ENCODE measurements around the gene NRIP2. TPM values are rescaled to one million over a fixed set of nuclear protein-coding genes. Genes with fewer than 3 reads are reported as not detected.

The NRIP2 gene
- total RNA-seq, 1 experiment from 2014 or later: 0.15 TPM

DNA sequence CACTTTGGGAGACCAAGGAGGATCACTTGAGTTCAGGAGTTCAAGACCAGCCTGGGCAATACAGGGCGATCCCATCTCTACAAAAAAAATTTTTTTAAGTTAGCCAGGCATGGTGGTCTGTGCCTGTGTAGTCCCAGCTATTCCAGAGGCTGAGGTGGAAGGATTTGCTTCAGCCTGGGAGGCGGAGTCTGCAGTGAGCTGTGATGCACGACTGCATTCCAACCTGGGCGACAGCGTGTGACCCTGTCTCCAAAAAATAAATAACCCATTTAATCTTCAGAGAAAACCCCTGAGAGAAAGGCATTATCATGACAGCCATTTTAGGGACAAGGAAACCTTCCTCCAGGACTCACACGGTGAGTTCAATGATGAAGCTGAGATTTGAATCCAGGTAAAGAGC is 43.7 kb downstream of the NRIP2 start:
- no peak overlapping the region for H2BK5ac ChIP-seq (ENCODE audit: insufficient read length, low read length)
- no peak overlapping the region for H2BK120ac ChIP-seq (ENCODE audit: low read depth, low read length, poor library complexity, severe bottlenecking)

More for the DNA sequence above, 43.7 kb downstream of the NRIP2 start:
- no peak for DNase-seq
- Histone ChIP-seq H3K4ac (ENCODE audit: low read depth, low read length) (no peak overlapping the region), H3K9me3 (ENCODE audit: control insufficient read depth, low read depth, low read length) (no peaks in the 10 kb centered on the region), H2AK5ac (ENCODE audit: insufficient read length, low read length) (no peak overlapping the region), H3K79me2 (ENCODE audit: insufficient read depth, low read length) (peaks cover 2% of the 10 kb centered on the region; the same call in 1 of the 2 replicates), H3K27ac (ENCODE audit: insufficient read length, low read depth, low read length) (no peak overlapping the region), H3K4me2 (ENCODE audit: insufficient read depth, insufficient read length, low read length) (no peak overlapping the region), H3K56ac (ENCODE audit: insufficient read length, low read depth, low read length) (no peak overlapping the region), H2BK12ac (ENCODE audit: insufficient read length, low read depth, low read length) (no peak overlapping the region), H4K20me1 (ENCODE audit: control insufficient read depth, insufficient read depth, insufficient read length) (no peaks in the 10 kb centered on the region), H4K91ac (ENCODE audit: insufficient read length, low read depth, low read length) (no peak overlapping the region), H3K14ac (ENCODE audit: insufficient read depth, low read length) (no peak overlapping the region), H3T11ph (ENCODE audit: low read length) (no peak overlapping the region), H2BK15ac (ENCODE audit: low read depth, low read length) (no peak overlapping the region), H2AFZ (ENCODE audit: low read length) (no peak overlapping the region), H2BK20ac (ENCODE audit: low read depth, low read length, poor library complexity, severe bottlenecking) (no peak overlapping the region), H3K4me1 (ENCODE audit: insufficient read depth, low read length) (no peaks in the 10 kb centered on the region; the same call in 1 of the 2 replicates), H4K8ac (replicated peaks; ENCODE audit: insufficient read length, low read depth, low read length) (no peak overlapping the region), H3K9ac (ENCODE audit: extremely low read depth, insufficient read length, low read length) (no peak overlapping the region), H4K5ac (ENCODE audit: insufficient read length, low read depth, low read length) (no peak overlapping the region), H3K18ac (ENCODE audit: insufficient read length, low read depth, low read length) (no peak overlapping the region), H3K79me1 (ENCODE audit: insufficient read depth, low read depth, low read length, poor library complexity, severe bottlenecking) (no peaks in the 10 kb centered on the region), H3K23me2 (ENCODE audit: insufficient read length, low read depth, low read length, poor library complexity, severe bottlenecking) (peaks cover 10% of the 10 kb centered on the region), H3K23ac (ENCODE audit: insufficient read length, low read depth, low read length) (no peak overlapping the region), H3K27me3 (ENCODE audit: insufficient read depth, low read length) (no peaks in the 10 kb centered on the region)
- H3K9me3 Mint-ChIP-seq: peaks cover 0 to 1% of the 10 kb centered on the region in 2 experiments; a peak in 2 of 5 replicates
- H3K4me3 Mint-ChIP-seq: no peak overlapping the region
- no peak overlapping the region for H3K27ac Mint-ChIP-seq
- TF ChIP-seq, protein P1, sequence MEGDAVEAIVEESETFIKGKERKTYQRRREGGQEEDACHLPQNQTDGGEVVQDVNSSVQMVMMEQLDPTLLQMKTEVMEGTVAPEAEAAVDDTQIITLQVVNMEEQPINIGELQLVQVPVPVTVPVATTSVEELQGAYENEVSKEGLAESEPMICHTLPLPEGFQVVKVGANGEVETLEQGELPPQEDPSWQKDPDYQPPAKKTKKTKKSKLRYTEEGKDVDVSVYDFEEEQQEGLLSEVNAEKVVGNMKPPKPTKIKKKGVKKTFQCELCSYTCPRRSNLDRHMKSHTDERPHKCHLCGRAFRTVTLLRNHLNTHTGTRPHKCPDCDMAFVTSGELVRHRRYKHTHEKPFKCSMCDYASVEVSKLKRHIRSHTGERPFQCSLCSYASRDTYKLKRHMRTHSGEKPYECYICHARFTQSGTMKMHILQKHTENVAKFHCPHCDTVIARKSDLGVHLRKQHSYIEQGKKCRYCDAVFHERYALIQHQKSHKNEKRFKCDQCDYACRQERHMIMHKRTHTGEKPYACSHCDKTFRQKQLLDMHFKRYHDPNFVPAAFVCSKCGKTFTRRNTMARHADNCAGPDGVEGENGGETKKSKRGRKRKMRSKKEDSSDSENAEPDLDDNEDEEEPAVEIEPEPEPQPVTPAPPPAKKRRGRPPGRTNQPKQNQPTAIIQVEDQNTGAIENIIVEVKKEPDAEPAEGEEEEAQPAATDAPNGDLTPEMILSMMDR (conservative IDR thresholded peaks at IDR 0.05): no peak
- H3K4me1 Mint-ChIP-seq: peaks cover 12 to 20% of the 10 kb centered on the region in 2 experiments
- H3K36me3 Mint-ChIP-seq (ENCODE audit: insufficient read depth in 1 of 3, low read depth in 3 of 3): peaks cover 0 to 2% (median 1%) of the 10 kb centered on the region in 3 experiments; a peak in 3 of 7 replicates
- H3K27me3 Mint-ChIP-seq (ENCODE audit: low read depth): peaks cover 23% of the 10 kb centered on the region
- no CpG with 5 or more reads among the region's 6 CpGs for WGBS (ENCODE audit: extremely low coverage, insufficient read length, low lambda C conversion rate)

Measured in H9 (cell line).